ENCODE measurements around the gene PARVA.

DNA sequence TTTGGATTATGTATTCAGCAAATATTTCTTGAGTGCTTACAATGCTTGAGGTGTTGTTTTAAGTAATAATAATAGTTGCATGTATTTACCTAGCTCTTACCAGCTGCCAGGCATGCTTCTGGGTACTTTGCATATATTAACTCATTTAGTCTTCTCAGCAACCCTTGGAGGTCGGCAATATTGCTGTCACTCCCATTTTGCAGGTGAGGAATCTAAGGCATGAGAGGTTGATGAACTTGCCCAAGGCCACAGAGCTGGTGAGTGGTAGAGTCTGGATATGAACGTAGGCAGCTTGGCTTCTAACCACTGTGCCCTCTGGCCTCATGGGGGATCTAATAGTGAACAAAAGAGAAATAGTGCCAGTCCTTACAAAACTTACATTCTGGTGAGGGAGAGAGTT lies 92.9 kb downstream of the PARVA start:
- no peak for TF ChIP-seq POLR2A (IDR thresholded peaks at IDR 0.05; ENCODE audit: low read depth, low read length)
- TF ChIP-seq POLR2AphosphoS5 (IDR thresholded peaks at IDR 0.05; ENCODE audit: low read depth, low read length), result no peak
